GM12878 (cell line): ENCODE data around the gene SOCS1. TPM values are rescaled to one million over a fixed set of nuclear protein-coding genes. Genes with fewer than 3 reads are reported as not detected.

ENCODE experiments used
- ATAC-seq: fragments of 200-7000 bp; cut with Tn5 transposase; 3 replicates; pipeline ENCODE4 v1.9.1; 2020; ENCODE audit warnings: mild to moderate bottlenecking, moderate library complexity
- BruUV-seq: library from RNA; stranded (reverse); fragments of 400-500 nt; replicated peaks from 2 replicates; lab custom pipeline; 2021; lab: Mats Ljungman, UMichigan
- CTCF ChIA-PET: fragments of 300-600 bp; sonication (Branson Sonifier 250); formaldehyde crosslinking; extraction: SDS; loops from one replicate; lab custom pipeline; 2021; ENCODE audit warnings: inconsistent platforms; lab: Yijun Ruan, JAX
- POLR2A ChIA-PET: fragments of 350-600 bp; formaldehyde crosslinking; extraction: SDS; loops from one replicate; lab custom pipeline; 2021; ENCODE audit warnings: inconsistent platforms; lab: Charles Lee
- RAD21 ChIA-PET: fragments of 300-600 bp; sonication (Branson Sonifier 250); formaldehyde crosslinking; loops from one replicate; lab custom pipeline; 2023; ENCODE audit warnings: antibody characterized with exemption; ENCODE audit not compliant: unreplicated experiment; lab: Charles Lee
- SMC1A ChIA-PET: fragments of 300-600 bp; sonication (Branson Sonifier 250); formaldehyde crosslinking; loops from one replicate; lab custom pipeline; 2023; ENCODE audit not compliant: unreplicated experiment, uncharacterized antibody; lab: Charles Lee
- DNase-seq: peaks from one replicate; pipeline ENCODE4 v3.0.0-alpha.2; 2011; ENCODE audit warnings: low read depth, low spot score
- FAIRE-seq: peaks from 3 replicates; lab custom pipeline; 2011; peaks lifted over from hg19 to GRCh38; lab: Jason Lieb, UNC
- H2AFZ ChIP-seq: 2 replicates; pipeline ENCODE4 v1.6.0; 2011; ENCODE audit warnings: low read depth, low read length, control low read depth; ENCODE audit not compliant: control insufficient read depth
- H3K27ac ChIP-seq: 2 replicates; pipeline ENCODE4 v1.5.1; 2011; ENCODE audit warnings: control low read depth; ENCODE audit not compliant: control insufficient read depth, insufficient read depth
- H3K27me3 ChIP-seq, 2 experiments: replicated peaks in 1 of 2; 2 replicates each; pipeline versions ENCODE4 v1.6.0 to v1.6.1; 2011; ENCODE audit warnings: low read length in 1 of 2; ENCODE audit not compliant: control insufficient read depth in 2 of 2, insufficient read depth in 2 of 2
- H3K36me3 ChIP-seq, 2 experiments: 2 replicates each; pipeline ENCODE4 v1.5.1; 2011; ENCODE audit warnings: low read length in 1 of 2; ENCODE audit not compliant: control insufficient read depth in 2 of 2, insufficient read depth in 2 of 2
- H3K4me1 ChIP-seq: 2 replicates; pipeline ENCODE4 v1.6.1; 2011; ENCODE audit warnings: mild to moderate bottlenecking, low read length, moderate library complexity, mixed read lengths; ENCODE audit not compliant: control insufficient read depth, insufficient read depth
- H3K4me2 ChIP-seq: 2 replicates; pipeline ENCODE4 v1.6.0; 2011; ENCODE audit warnings: control low read depth; ENCODE audit not compliant: control insufficient read depth, insufficient read depth
- H3K4me3 ChIP-seq: fragments of 200-600 bp; sonication (generic); 2 replicates; pipeline ENCODE4 v1.5.1; 2016
- H3K79me2 ChIP-seq: 2 replicates; pipeline ENCODE4 v1.6.0; 2011; ENCODE audit warnings: low read length; ENCODE audit not compliant: control insufficient read depth, insufficient read depth
- H3K9ac ChIP-seq: 2 replicates; pipeline ENCODE4 v1.8.0; 2011; ENCODE audit warnings: low read length, control low read depth, mixed read lengths; ENCODE audit not compliant: control insufficient read depth, insufficient read depth
- H3K9me3 ChIP-seq: replicated peaks from 3 replicates; pipeline ENCODE4 v1.5.1; 2011; ENCODE audit warnings: mild to moderate bottlenecking, low read length; ENCODE audit not compliant: control insufficient read depth, insufficient read depth
- H4K20me1 ChIP-seq: 2 replicates; pipeline ENCODE4 v1.6.0; 2011; ENCODE audit not compliant: control insufficient read depth, insufficient read depth
- CREM ChIP-seq: IDR thresholded peaks from 2 replicates; pipeline ENCODE4 v1.6.1; 2014; ENCODE audit warnings: antibody characterized with exemption, low read depth
- EGR1 ChIP-seq, 2 experiments: IDR thresholded peaks; 1 replicate in 1 of 2; 2 replicates in 1 of 2; pipeline ENCODE4 v1.6.1; 2011 to 2012; ENCODE audit warnings: low read depth in 2 of 2, low read length in 2 of 2, borderline replicate concordance in 1 of 2, mild to moderate bottlenecking in 1 of 2, moderate library complexity in 1 of 2
- EZH2 ChIP-seq: IDR thresholded peaks from 2 replicates; pipeline ENCODE4 v1.6.1; 2012; ENCODE audit warnings: low read depth, mild to moderate bottlenecking, control low read depth, inconsistent platforms, low read length, borderline replicate concordance; ENCODE audit not compliant: control insufficient read depth
- FOXM1 ChIP-seq: IDR thresholded peaks from 2 replicates; pipeline ENCODE4 v1.6.1; 2012; ENCODE audit warnings: low read depth, mild to moderate bottlenecking, inconsistent platforms, low read length, moderate library complexity
- KAT2A ChIP-seq: conservative IDR thresholded peaks from 2 replicates; pipeline ENCODE4 v1.6.1; 2011; ENCODE audit warnings: low read depth, low read length; ENCODE audit not compliant: control insufficient read depth
- NFXL1 ChIP-seq: fragments of 450-650 bp; IDR thresholded peaks from 2 replicates; pipeline ENCODE4 v1.6.1; 2017; ENCODE audit warnings: antibody characterized with exemption, mild to moderate bottlenecking, borderline replicate concordance
- PAX8 ChIP-seq: fragments of 450-650 bp; IDR thresholded peaks from 2 replicates; pipeline ENCODE4 v1.6.1; 2017; ENCODE audit warnings: mild to moderate bottlenecking, moderate library complexity
- POLR2AphosphoS2 ChIP-seq: IDR thresholded peaks from 2 replicates; pipeline ENCODE4 v1.6.1; 2011; ENCODE audit warnings: low read depth, mild to moderate bottlenecking, low read length, improper control_type of control experiment, moderate library complexity
- POLR2AphosphoS5 ChIP-seq: IDR thresholded peaks from 2 replicates; pipeline ENCODE4 v1.6.1; 2011; ENCODE audit warnings: mild to moderate bottlenecking, low read length, inconsistent platforms
- RAD21 ChIP-seq: IDR thresholded peaks from 2 replicates; pipeline ENCODE4 v1.6.1; 2011; ENCODE audit warnings: mild to moderate bottlenecking, low read depth, low read length, moderate library complexity; ENCODE audit not compliant: insufficient read depth
- RUNX3 ChIP-seq: IDR thresholded peaks from 2 replicates; pipeline ENCODE4 v1.6.1; 2012; ENCODE audit warnings: low read length, inconsistent platforms
- SMAD1 ChIP-seq: fragments of 450-650 bp; IDR thresholded peaks from 2 replicates; pipeline ENCODE4 v1.6.1; 2018; ENCODE audit warnings: mild to moderate bottlenecking, low read depth; ENCODE audit not compliant: partially characterized antibody
- YBX1 ChIP-seq: fragments of 450-650 bp; IDR thresholded peaks from 2 replicates; pipeline ENCODE4 v1.6.1; 2016; ENCODE audit warnings: antibody characterized with exemption
- ZNF217 ChIP-seq: fragments of 450-650 bp; IDR thresholded peaks from 2 replicates; pipeline ENCODE4 v1.6.1; 2017; ENCODE audit warnings: antibody characterized with exemption, mild to moderate bottlenecking
- ZNF622 ChIP-seq: fragments of 450-650 bp; IDR thresholded peaks from 2 replicates; pipeline ENCODE4 v1.6.1; 2017; ENCODE audit warnings: mild to moderate bottlenecking, inconsistent platforms
- WGBS: methylation state at CpG from one replicate; pipeline ENCODE4 v1.1.6; 2016; ENCODE audit warnings: low lambda C conversion rate; ENCODE audit not compliant: insufficient replicate concordance, insufficient coverage; ENCODE audit errors: missing lambda C conversion rate; 5-methylcytosine and 5-hydroxymethylcytosine counted together
- in situ Hi-C: fragments of 300-500 bp; cut with MboI; formaldehyde crosslinking; loops from 9 replicates; pipeline ENCODE4 v1.14.3; 2018; ENCODE audit warnings: mixed read lengths
- intact Hi-C: fragments of 100-400 bp; cut with micrococcal nuclease; formaldehyde crosslinking; loops from one replicate; pipeline ENCODE4 v1.14.2; 2022; ENCODE audit not compliant: unreplicated experiment
- polyA plus RNA-seq, 11 experiments: library from polyadenylated mRNA; depleted of rRNA in 4 of 11; unstranded in 6 of 11; stranded (reverse) in 5 of 11; fragments of >200 nt; fragmentation: Nextera tagmentation in 4 of 11; fragmentation: Illumina TruSeq in 1 of 11; extraction: Ambion mirVana in 4 of 11; extraction: Trizol in 1 of 11; gene quantifications; 1 replicate in 1 of 11; 2 replicates in 10 of 11; pipeline versions ENCODE4 v1.2.1 to v1.2.3, GENCODE V29; 2011 to 2016; ENCODE audit warnings: inconsistent platforms in 2 of 11, missing spikeins in 2 of 11, low read depth in 1 of 11
- total RNA-seq, 4 experiments: library from RNA; depleted of rRNA in 3 of 4; stranded (reverse); fragments of >200 nt in 3 of 4; fragmentation: Illumina TruSeq in 1 of 4; extraction: Trizol in 1 of 4; gene quantifications; 2 replicates each; pipeline versions ENCODE4 v1.2.1 to v1.2.3, GENCODE V29; 2013 to 2021
- TF ChIP-seq, protein P1 (sequence below): IDR thresholded peaks from 2 replicates; pipeline ENCODE4 v1.6.1; 2011; ENCODE audit warnings: borderline replicate concordance, low read depth, mild to moderate bottlenecking, moderate library complexity, low read length; ENCODE audit not compliant: insufficient read depth, poor library complexity, severe bottlenecking
- TF ChIP-seq, protein P2 (sequence below): fragments of 450-650 bp; IDR thresholded peaks from 2 replicates; pipeline ENCODE4 v1.6.1; 2017; ENCODE audit warnings: antibody characterized with exemption, mild to moderate bottlenecking, moderate library complexity
- TF ChIP-seq, protein P3 (sequence below): IDR thresholded peaks from 2 replicates; pipeline ENCODE4 v1.6.1; 2011; ENCODE audit warnings: low read depth, mild to moderate bottlenecking, low read length, moderate library complexity, borderline replicate concordance; ENCODE audit errors: extremely low read depth

The SOCS1 gene
- total and polyA plus RNA-seq, 10 of the 15 experiments (the other 5 are each of a cell fraction or from before 2014, with no cell fraction given) = 0.42 to 39.8 (median 11.2) TPM

DNA sequence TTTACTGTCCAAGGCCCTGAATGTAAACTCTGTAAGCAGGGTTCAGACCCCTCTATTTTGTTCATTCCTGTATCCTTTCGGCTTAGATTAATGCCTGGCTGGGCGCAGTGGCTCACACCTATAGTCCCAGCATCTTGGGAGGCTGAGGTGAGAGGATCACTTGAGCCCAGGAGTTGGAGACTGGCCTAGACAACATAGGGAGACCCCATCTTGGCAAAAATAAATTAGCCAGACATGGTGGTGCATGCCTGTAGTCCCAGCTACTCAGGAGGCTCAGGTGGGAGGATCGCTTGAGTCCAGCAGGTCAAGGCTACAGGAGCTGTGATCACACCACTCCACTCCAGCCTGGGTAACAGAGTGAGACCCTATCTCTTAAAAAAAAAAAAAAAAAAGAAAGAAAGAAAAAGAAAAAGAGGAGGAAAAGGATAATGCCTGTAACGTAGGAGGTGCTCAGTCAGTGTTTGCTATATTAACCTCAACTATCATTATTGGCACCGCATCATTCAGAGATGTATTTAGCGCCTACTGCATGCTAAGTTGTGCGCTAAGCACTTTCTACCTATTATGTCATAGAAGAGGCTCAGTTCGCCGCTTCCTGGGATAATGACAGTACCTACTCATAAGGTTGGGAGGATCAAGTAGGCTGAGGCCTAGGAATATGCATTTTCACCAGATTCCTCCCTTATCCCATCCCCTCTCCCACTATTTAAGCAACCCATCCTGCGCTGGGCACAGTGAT, 5.0 kb downstream of the SOCS1 start:
- peaks cover 23% of the 10 kb centered on the region for H3K4me1 ChIP-seq
- no peak overlapping the region for H2AFZ ChIP-seq
- DNase-seq (no peak), FAIRE-seq (no peak), ATAC-seq (no peak)
- POLR2A ChIA-PET = interaction anchor here (0.6 to 6.6 kb wide), 14 partner anchors 10 to 319 kb away, joined by 3 to 53 read pairs (median 4); no protein-coding TSS in a partner anchor
- no peak overlapping the region for H3K27ac ChIP-seq
- CTCF ChIA-PET = interaction anchor here (0.8 to 1.8 kb wide), 6 partner anchors 18 to 286 kb away, joined by 3 to 12 read pairs (median 4); no protein-coding TSS in a partner anchor
- no TSS peak for BruUV-seq
- no peaks in the 10 kb centered on the region for H4K20me1 ChIP-seq
- in situ Hi-C loops (loop anchor here (5.0 kb wide), 1 partner anchor 284 kb away; no protein-coding TSS in a partner anchor), intact Hi-C loops (no loop called here)
- 93% methylated on average over 10 of the region's 10 CpGs for WGBS
- peaks cover 0 to 3% of the 10 kb centered on the region in 2 experiments; a peak in 1 of 4 replicates for H3K36me3 ChIP-seq
- RAD21 ChIA-PET = interaction anchor here (0.6 to 11.8 kb wide), 16 partner anchors 15 to 297 kb away, joined by 3 to 243 read pairs (median 5); no protein-coding TSS in a partner anchor
- no peak overlapping the region for H3K4me3 ChIP-seq
- no peaks in the 10 kb centered on the region for H3K27me3 ChIP-seq
- SMC1A ChIA-PET = interaction anchor here (0.7 to 8.8 kb wide), 9 partner anchors 18 to 271 kb away, joined by 3 to 72 read pairs (median 8); no protein-coding TSS in a partner anchor
- H3K9ac ChIP-seq = no peak overlapping the region
- no peak overlapping the region for H3K4me2 ChIP-seq
- peaks cover 35% of the 10 kb centered on the region for H3K79me2 ChIP-seq
- no peaks in the 10 kb centered on the region; the same call in 2 of the 3 replicates for H3K9me3 ChIP-seq
- TF ChIP-seq POLR2AphosphoS2 (peak; percentile 89; the same call in 1 of the 2 replicates), PAX8 (no peak), YBX1 (0 out of 2 replicates have a peak, but pooled peaks have one; percentile 28), SMAD1 (peak; percentile 3), NFXL1 (no peak), POLR2AphosphoS5 (0 out of 2 replicates have a peak, but pooled peaks have one; percentile 48), ZNF217 (no peak), RAD21 (no peak), RUNX3 (no peak), EZH2 (no peak), ZNF622 (no peak), KAT2A (no peak), EGR1 (IDR thresholded peaks at IDR 0.05; ENCODE audit: borderline replicate concordance in 1 of 2, low read depth in 2 of 2, low read length in 2 of 2) (no peak), FOXM1 (no peak), CREM (no peak)
- TF ChIP-seq, protein P1, sequence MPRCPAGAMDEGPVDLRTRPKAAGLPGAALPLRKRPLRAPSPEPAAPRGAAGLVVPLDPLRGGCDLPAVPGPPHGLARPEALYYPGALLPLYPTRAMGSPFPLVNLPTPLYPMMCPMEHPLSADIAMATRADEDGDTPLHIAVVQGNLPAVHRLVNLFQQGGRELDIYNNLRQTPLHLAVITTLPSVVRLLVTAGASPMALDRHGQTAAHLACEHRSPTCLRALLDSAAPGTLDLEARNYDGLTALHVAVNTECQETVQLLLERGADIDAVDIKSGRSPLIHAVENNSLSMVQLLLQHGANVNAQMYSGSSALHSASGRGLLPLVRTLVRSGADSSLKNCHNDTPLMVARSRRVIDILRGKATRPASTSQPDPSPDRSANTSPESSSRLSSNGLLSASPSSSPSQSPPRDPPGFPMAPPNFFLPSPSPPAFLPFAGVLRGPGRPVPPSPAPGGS = no peak
- TF ChIP-seq, protein P2, sequence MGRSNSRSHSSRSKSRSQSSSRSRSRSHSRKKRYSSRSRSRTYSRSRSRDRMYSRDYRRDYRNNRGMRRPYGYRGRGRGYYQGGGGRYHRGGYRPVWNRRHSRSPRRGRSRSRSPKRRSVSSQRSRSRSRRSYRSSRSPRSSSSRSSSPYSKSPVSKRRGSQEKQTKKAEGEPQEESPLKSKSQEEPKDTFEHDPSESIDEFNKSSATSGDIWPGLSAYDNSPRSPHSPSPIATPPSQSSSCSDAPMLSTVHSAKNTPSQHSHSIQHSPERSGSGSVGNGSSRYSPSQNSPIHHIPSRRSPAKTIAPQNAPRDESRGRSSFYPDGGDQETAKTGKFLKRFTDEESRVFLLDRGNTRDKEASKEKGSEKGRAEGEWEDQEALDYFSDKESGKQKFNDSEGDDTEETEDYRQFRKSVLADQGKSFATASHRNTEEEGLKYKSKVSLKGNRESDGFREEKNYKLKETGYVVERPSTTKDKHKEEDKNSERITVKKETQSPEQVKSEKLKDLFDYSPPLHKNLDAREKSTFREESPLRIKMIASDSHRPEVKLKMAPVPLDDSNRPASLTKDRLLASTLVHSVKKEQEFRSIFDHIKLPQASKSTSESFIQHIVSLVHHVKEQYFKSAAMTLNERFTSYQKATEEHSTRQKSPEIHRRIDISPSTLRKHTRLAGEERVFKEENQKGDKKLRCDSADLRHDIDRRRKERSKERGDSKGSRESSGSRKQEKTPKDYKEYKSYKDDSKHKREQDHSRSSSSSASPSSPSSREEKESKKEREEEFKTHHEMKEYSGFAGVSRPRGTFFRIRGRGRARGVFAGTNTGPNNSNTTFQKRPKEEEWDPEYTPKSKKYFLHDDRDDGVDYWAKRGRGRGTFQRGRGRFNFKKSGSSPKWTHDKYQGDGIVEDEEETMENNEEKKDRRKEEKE = no peak
- TF ChIP-seq, protein P3, sequence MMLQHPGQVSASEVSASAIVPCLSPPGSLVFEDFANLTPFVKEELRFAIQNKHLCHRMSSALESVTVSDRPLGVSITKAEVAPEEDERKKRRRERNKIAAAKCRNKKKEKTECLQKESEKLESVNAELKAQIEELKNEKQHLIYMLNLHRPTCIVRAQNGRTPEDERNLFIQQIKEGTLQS = no peak
